Upper lobe of left lung (tissue), 4 donors: ENCODE measurements around the gene FOXL1.

Experiments
- EP300 ChIP-seq, 4 donors: sonication (generic); formaldehyde crosslinking; IDR thresholded peaks; one replicate each; pipeline ENCODE4 v1.5.1; 2017; ENCODE audit warnings: antibody characterized with exemption in 4 of 4, control low read depth in 2 of 4
- POLR2AphosphoS5 ChIP-seq, 2 donors: sonication (generic); formaldehyde crosslinking; IDR thresholded peaks; one replicate each; pipeline ENCODE4 v1.5.1; 2017; ENCODE audit warnings: antibody characterized with exemption in 2 of 2

DNA sequence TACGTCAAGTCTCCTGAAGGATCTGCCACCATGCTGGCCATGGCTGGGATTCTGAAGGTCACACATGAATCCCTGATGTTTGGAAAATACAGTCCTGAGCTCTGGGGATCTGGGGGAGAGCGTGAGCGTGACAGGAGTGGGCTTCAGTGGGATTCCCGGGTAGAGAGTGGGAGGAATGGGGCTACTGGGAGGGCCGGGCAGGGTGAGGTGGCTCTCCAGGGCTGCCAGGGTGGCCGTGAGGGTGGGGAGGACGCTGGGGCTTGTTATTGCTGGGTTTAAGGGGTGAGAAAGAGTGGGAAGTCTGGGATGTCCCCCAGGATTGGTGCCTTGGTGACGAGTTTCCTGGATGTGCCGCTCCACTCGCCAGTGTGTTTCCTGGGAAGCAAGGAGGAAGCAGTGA, 31.3 kb downstream of the FOXL1 start:
- TF ChIP-seq POLR2AphosphoS5 (IDR thresholded peaks at IDR 0.05) (no peak), EP300 (IDR thresholded peaks at IDR 0.05) (no peak)
